Sigmoid colon (tissue), 3 donors: ENCODE data around the gene PRKN.

ENCODE experiments used
- POLR2A ChIP-seq, 2 donors: fragments of 450-650 bp; IDR thresholded peaks; one replicate each; pipeline ENCODE4 v1.6.1; 2016; ENCODE audit warnings: antibody characterized with exemption in 2 of 2, mild to moderate bottlenecking in 2 of 2, moderate library complexity in 2 of 2
- TF ChIP-seq, protein P1 (sequence below), 4 experiments: fragments of 450-650 bp in 3 of 4; fragments of 200-600 bp in 1 of 4; IDR thresholded peaks; one replicate each; pipeline ENCODE4 v1.5.1; 2016 to 2019; ENCODE audit warnings: antibody characterized with exemption in 4 of 4, mild to moderate bottlenecking in 3 of 4, moderate library complexity in 2 of 4

DNA sequence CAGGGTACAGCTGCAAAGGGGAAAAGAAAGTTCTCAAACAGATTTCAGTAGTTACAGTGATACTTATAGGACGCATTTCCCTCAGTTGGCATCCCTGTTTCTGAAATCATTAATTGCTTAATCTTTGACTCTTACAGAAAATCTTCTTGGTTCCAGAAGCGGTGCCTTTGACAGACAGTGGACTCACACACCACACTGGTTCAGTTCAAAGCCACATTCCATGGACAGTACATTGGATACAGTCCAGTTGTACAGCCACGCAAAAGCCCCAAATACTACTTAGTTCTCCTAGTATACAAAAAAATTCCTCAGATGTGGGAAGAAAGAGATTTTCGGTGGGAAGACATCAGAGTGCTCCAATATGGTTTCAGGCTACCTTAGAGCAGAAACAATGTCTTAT lies 460.4 kb downstream of the PRKN start:
- TF ChIP-seq, protein P1, sequence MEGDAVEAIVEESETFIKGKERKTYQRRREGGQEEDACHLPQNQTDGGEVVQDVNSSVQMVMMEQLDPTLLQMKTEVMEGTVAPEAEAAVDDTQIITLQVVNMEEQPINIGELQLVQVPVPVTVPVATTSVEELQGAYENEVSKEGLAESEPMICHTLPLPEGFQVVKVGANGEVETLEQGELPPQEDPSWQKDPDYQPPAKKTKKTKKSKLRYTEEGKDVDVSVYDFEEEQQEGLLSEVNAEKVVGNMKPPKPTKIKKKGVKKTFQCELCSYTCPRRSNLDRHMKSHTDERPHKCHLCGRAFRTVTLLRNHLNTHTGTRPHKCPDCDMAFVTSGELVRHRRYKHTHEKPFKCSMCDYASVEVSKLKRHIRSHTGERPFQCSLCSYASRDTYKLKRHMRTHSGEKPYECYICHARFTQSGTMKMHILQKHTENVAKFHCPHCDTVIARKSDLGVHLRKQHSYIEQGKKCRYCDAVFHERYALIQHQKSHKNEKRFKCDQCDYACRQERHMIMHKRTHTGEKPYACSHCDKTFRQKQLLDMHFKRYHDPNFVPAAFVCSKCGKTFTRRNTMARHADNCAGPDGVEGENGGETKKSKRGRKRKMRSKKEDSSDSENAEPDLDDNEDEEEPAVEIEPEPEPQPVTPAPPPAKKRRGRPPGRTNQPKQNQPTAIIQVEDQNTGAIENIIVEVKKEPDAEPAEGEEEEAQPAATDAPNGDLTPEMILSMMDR (IDR thresholded peaks at IDR 0.05), result no peak
- TF ChIP-seq POLR2A (IDR thresholded peaks at IDR 0.05), result no peak
